Astrocyte (in vitro differentiated cells and primary cell): ENCODE results near the gene BLOC1S3. TPM values are rescaled to one million over a fixed set of nuclear protein-coding genes. Genes with fewer than 3 reads are reported as not detected.
A peak's percentile ranks its signal among the peaks of the same experiment; 100 is the strongest.

Experiments used
- DNase-seq: peaks from one replicate; pipeline ENCODE4 v3.0.0-alpha.2; 2010; ENCODE audit warnings: low read depth
- FAIRE-seq: peaks from 2 replicates; lab custom pipeline; 2011; peaks lifted over from hg19 to GRCh38; lab: Jason Lieb, UNC
- H2AFZ ChIP-seq: 2 replicates; pipeline ENCODE4 v1.6.0; 2012; ENCODE audit warnings: low read depth, low read length, inconsistent platforms
- H3K27ac ChIP-seq: 2 replicates; pipeline ENCODE4 v1.5.1; 2011; ENCODE audit warnings: low read depth, low read length, inconsistent platforms
- H3K27me3 ChIP-seq: 2 replicates; pipeline ENCODE4 v1.6.0; 2011; ENCODE audit warnings: low read length, inconsistent platforms; ENCODE audit not compliant: insufficient read depth
- H3K36me3 ChIP-seq: 2 replicates; pipeline ENCODE4 v1.5.1; 2011; ENCODE audit warnings: low read length, inconsistent platforms; ENCODE audit not compliant: insufficient read depth
- H3K4me1 ChIP-seq: 2 replicates; pipeline ENCODE4 v1.5.1; 2011; ENCODE audit warnings: low read length, inconsistent platforms; ENCODE audit not compliant: insufficient read depth
- H3K4me2 ChIP-seq: 2 replicates; pipeline ENCODE4 v1.6.0; 2012; ENCODE audit warnings: low read length, inconsistent platforms
- H3K4me3 ChIP-seq: 2 replicates; pipeline ENCODE4 v1.5.1; 2011; ENCODE audit warnings: low read depth, mild to moderate bottlenecking, low read length, inconsistent platforms; ENCODE audit not compliant: insufficient read depth
- H3K79me2 ChIP-seq: 2 replicates; pipeline ENCODE4 v1.6.0; 2012; ENCODE audit warnings: mild to moderate bottlenecking, low read length, inconsistent platforms; ENCODE audit not compliant: insufficient read depth
- H3K9ac ChIP-seq: 2 replicates; pipeline ENCODE4 v1.6.0; 2012; ENCODE audit warnings: mild to moderate bottlenecking, low read length, inconsistent platforms
- H3K9me3 ChIP-seq: 2 replicates; pipeline ENCODE4 v1.5.1; 2012; ENCODE audit warnings: low read depth, mild to moderate bottlenecking, low read length, inconsistent platforms; ENCODE audit not compliant: insufficient read depth
- H4K20me1 ChIP-seq: 2 replicates; pipeline ENCODE4 v1.6.0; 2012; ENCODE audit warnings: low read length, inconsistent platforms; ENCODE audit not compliant: insufficient read depth
- H3K27ac Mint-ChIP-seq: one replicate; pipeline ENCODE4 v1.8.0; 2021; ENCODE audit warnings: mild to moderate bottlenecking, mixed read lengths; ENCODE audit not compliant: unreplicated experiment
- H3K27me3 Mint-ChIP-seq: one replicate; pipeline ENCODE4 v1.8.0; 2021; ENCODE audit warnings: low read depth, mixed read lengths; ENCODE audit not compliant: unreplicated experiment
- H3K36me3 Mint-ChIP-seq: one replicate; pipeline ENCODE4 v1.8.0; 2021; ENCODE audit warnings: low read depth, mixed read lengths; ENCODE audit not compliant: unreplicated experiment
- H3K4me1 Mint-ChIP-seq: one replicate; pipeline ENCODE4 v1.8.0; 2021; ENCODE audit warnings: low read depth, mixed read lengths; ENCODE audit not compliant: unreplicated experiment
- H3K4me3 Mint-ChIP-seq: one replicate; pipeline ENCODE4 v1.8.0; 2021; ENCODE audit warnings: mild to moderate bottlenecking, moderate library complexity, mixed read lengths; ENCODE audit not compliant: unreplicated experiment
- H3K9me3 Mint-ChIP-seq: one replicate; pipeline ENCODE4 v1.8.0; 2021; ENCODE audit warnings: mild to moderate bottlenecking, mixed read lengths; ENCODE audit not compliant: unreplicated experiment
- EZH2 ChIP-seq: IDR thresholded peaks from 2 replicates; pipeline ENCODE4 v1.6.1; 2012; ENCODE audit warnings: mild to moderate bottlenecking, low read length, inconsistent platforms; ENCODE audit not compliant: insufficient read depth
- total RNA-seq: library from RNA; stranded (reverse); gene quantifications from 2 replicates; pipeline ENCODE4 v1.2.1, GENCODE V29; 2021
- TF ChIP-seq, protein P1 (sequence below): IDR thresholded peaks from 2 replicates; pipeline ENCODE4 v1.5.1; 2011; ENCODE audit warnings: low read depth, mild to moderate bottlenecking, inconsistent platforms, low read length, moderate library complexity; ENCODE audit not compliant: insufficient read depth

Gene BLOC1S3
- total RNA-seq, 1 donor from 2014 or later = 14.5 TPM

DNA sequence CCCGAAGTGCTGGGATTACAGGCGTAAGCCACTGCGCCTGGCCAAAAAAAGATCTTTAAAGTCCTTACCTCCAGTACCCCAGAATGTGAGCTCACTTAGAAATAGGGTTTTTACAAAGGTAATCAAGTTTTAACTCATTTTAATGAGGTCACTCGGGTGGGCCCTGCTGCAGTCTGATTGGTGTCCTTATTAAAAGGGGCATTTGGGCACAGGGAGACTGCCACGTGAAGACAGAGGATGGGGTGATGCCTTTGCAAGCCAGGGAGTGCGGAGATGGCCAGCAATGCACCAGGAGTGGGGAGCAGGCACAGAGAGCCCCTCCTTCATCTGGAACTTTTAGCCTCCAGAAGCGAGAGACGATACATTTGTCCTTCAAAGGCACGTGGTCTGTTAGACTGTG is 29.5 kb upstream of the BLOC1S3 start:
- Mint-ChIP-seq H3K9me3 (peaks cover 7% of the 10 kb centered on the region), H3K4me3 (peak overlapping the region; percentile 50), H3K4me1 (peaks cover 2% of the 10 kb centered on the region), H3K27me3 (peaks cover 13% of the 10 kb centered on the region), H3K27ac (no peak overlapping the region), H3K36me3 (peaks cover 26% of the 10 kb centered on the region)
- no peaks in the 10 kb centered on the region for H3K79me2 ChIP-seq
- no peak overlapping the region for H3K4me2 ChIP-seq
- TF ChIP-seq EZH2 = no peak
- TF ChIP-seq, protein P1, sequence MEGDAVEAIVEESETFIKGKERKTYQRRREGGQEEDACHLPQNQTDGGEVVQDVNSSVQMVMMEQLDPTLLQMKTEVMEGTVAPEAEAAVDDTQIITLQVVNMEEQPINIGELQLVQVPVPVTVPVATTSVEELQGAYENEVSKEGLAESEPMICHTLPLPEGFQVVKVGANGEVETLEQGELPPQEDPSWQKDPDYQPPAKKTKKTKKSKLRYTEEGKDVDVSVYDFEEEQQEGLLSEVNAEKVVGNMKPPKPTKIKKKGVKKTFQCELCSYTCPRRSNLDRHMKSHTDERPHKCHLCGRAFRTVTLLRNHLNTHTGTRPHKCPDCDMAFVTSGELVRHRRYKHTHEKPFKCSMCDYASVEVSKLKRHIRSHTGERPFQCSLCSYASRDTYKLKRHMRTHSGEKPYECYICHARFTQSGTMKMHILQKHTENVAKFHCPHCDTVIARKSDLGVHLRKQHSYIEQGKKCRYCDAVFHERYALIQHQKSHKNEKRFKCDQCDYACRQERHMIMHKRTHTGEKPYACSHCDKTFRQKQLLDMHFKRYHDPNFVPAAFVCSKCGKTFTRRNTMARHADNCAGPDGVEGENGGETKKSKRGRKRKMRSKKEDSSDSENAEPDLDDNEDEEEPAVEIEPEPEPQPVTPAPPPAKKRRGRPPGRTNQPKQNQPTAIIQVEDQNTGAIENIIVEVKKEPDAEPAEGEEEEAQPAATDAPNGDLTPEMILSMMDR = no peak
- H3K36me3 ChIP-seq = no peaks in the 10 kb centered on the region
- no peak overlapping the region for H3K4me3 ChIP-seq
- FAIRE-seq (no peak), DNase-seq (no peak)
- H3K27ac ChIP-seq = no peak overlapping the region
- H3K9ac ChIP-seq = no peak overlapping the region
- H3K4me1 ChIP-seq = peaks cover 19% of the 10 kb centered on the region
- peaks cover 18% of the 10 kb centered on the region for H3K27me3 ChIP-seq
- no peaks in the 10 kb centered on the region for H3K9me3 ChIP-seq
- H2AFZ ChIP-seq = no peak overlapping the region
- H4K20me1 ChIP-seq = peaks cover 29% of the 10 kb centered on the region

DNA sequence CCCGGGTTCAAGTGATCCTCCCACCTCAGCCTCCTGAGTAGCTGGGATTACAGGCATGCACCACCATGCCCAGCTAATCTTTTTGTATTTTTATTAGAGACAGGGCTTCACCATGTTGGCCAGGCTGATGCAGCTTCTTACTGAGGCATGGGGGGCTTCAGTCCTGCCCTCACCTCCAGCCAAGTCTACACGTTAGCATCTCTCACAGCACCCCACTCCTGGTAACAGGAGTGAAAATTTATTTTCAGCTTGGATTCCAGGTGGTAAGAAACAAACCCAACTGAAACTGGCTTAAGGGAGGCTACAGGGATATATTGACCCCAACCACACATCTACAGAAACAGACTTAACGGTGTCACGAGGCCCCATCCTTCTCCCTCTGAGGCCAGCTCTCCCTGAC is 28.4 kb upstream of the BLOC1S3 start:
- Histone ChIP-seq H3K4me2 (no peak overlapping the region), H4K20me1 (peaks cover 33% of the 10 kb centered on the region), H3K27ac (no peak overlapping the region), H2AFZ (no peak overlapping the region), H3K27me3 (peaks cover 18% of the 10 kb centered on the region), H3K4me1 (peaks cover 23% of the 10 kb centered on the region), H3K9ac (no peak overlapping the region), H3K79me2 (no peaks in the 10 kb centered on the region), H3K9me3 (no peaks in the 10 kb centered on the region), H3K4me3 (no peak overlapping the region), H3K36me3 (no peaks in the 10 kb centered on the region)
- Mint-ChIP-seq H3K27ac (no peak overlapping the region), H3K4me1 (peaks cover 5% of the 10 kb centered on the region), H3K4me3 (no peak overlapping the region), H3K9me3 (peaks cover 10% of the 10 kb centered on the region), H3K27me3 (peaks cover 13% of the 10 kb centered on the region), H3K36me3 (peaks cover 30% of the 10 kb centered on the region)
- TF ChIP-seq, protein P1 = no peak
- TF ChIP-seq EZH2 = no peak
- DNase-seq = no peak
- no peak for FAIRE-seq

DNA sequence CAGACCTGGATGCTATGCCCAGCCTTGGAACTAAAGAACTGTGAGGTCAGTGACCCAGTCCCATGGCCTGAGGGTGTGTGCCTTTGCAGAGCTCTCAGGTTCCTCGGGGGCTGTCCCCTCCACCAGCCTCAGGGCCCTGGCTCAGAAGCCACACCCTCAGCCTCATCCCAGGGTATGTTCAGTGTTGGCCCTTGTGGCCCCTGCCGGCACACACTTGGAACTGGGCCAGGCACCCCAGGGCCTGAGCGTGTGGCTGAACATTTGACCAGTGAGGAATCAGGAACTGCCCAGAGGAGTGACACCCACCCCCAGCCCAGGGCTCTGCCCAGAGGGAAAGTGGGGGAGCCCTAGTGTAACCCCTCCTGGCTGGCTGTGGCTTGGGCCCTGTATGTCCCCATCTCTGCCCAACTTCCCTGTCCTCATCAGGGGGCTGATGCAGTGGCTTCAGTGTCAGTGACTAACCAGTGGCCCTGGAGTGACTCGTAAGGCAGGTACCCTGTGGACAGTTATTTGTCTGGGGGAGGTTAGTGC is 27.8 kb upstream of the BLOC1S3 start:
- Histone ChIP-seq H3K79me2 (no peaks in the 10 kb centered on the region), H3K4me2 (no peak overlapping the region), H3K4me1 (peaks cover 23% of the 10 kb centered on the region), H3K9me3 (no peaks in the 10 kb centered on the region), H3K27ac (no peak overlapping the region), H4K20me1 (peaks cover 33% of the 10 kb centered on the region), H3K36me3 (no peaks in the 10 kb centered on the region), H3K27me3 (peaks cover 18% of the 10 kb centered on the region), H2AFZ (no peak overlapping the region), H3K4me3 (no peak overlapping the region), H3K9ac (no peak overlapping the region)
- DNase-seq = no peak
- TF ChIP-seq, protein P1 = no peak
- no peak for TF ChIP-seq EZH2
- Mint-ChIP-seq H3K9me3 (peaks cover 10% of the 10 kb centered on the region), H3K27ac (no peak overlapping the region), H3K27me3 (peaks cover 16% of the 10 kb centered on the region), H3K4me3 (no peak overlapping the region), H3K4me1 (peaks cover 5% of the 10 kb centered on the region), H3K36me3 (peaks cover 32% of the 10 kb centered on the region)
- FAIRE-seq = no peak
